DND-41 (cell line): ENCODE results near the gene JMJD1C.

Experiments used
- ATAC-seq: fragments of 200-7000 bp; cut with Tn5 transposase; 3 replicates; pipeline ENCODE4 v1.9.1; 2021; ENCODE audit warnings: low read depth; ENCODE audit not compliant: insufficient read depth
- DNase-seq: peaks from one replicate; pipeline ENCODE4 v3.0.0-alpha.2; 2020
- H2AFZ ChIP-seq: 2 replicates; pipeline ENCODE4 v1.6.0; 2012; ENCODE audit warnings: low read depth, low read length
- H3K27ac ChIP-seq: 2 replicates; pipeline ENCODE4 v1.5.1; 2012; ENCODE audit warnings: low read length, inconsistent platforms
- H3K27me3 ChIP-seq: fragments of 200-600 bp; sonication (generic); 2 replicates; pipeline ENCODE4 v1.6.0; 2012; ENCODE audit warnings: low read length, mild to moderate bottlenecking, inconsistent platforms; ENCODE audit not compliant: insufficient read depth, poor library complexity
- H3K36me3 ChIP-seq: 2 replicates; pipeline ENCODE4 v1.5.1; 2012; ENCODE audit warnings: low read length, inconsistent platforms; ENCODE audit not compliant: insufficient read depth
- H3K4me1 ChIP-seq: 2 replicates; pipeline ENCODE4 v1.5.1; 2012; ENCODE audit warnings: mild to moderate bottlenecking, low read length; ENCODE audit not compliant: insufficient read depth
- H3K4me2 ChIP-seq: 2 replicates; pipeline ENCODE4 v1.6.0; 2012; ENCODE audit warnings: mild to moderate bottlenecking, moderate library complexity, low read length, inconsistent platforms; ENCODE audit not compliant: insufficient read depth
- H3K4me3 ChIP-seq, 2 experiments: fragments of 200-600 bp in 1 of 2; shearing (Covaris generic) in 1 of 2; 2 replicates each; pipeline ENCODE4 v1.5.1; 2012 to 2016; ENCODE audit warnings: inconsistent platforms in 2 of 2, low read length in 2 of 2, mild to moderate bottlenecking in 2 of 2, low read depth in 1 of 2, moderate library complexity in 1 of 2
- H3K79me2 ChIP-seq: 2 replicates; pipeline ENCODE4 v1.6.0; 2012; ENCODE audit warnings: low read length, inconsistent platforms; ENCODE audit not compliant: insufficient read depth
- H3K9ac ChIP-seq: 2 replicates; pipeline ENCODE4 v1.6.0; 2012; ENCODE audit warnings: low read depth, mild to moderate bottlenecking, inconsistent platforms, low read length, moderate library complexity
- H3K9me3 ChIP-seq: 2 replicates; pipeline ENCODE4 v1.5.1; 2012; ENCODE audit warnings: low read length, moderate library complexity, mild to moderate bottlenecking, inconsistent platforms; ENCODE audit not compliant: insufficient read depth, severe bottlenecking
- H4K20me1 ChIP-seq: 2 replicates; pipeline ENCODE4 v1.6.0; 2012; ENCODE audit warnings: low read length; ENCODE audit not compliant: insufficient read depth
- EZH2 ChIP-seq: IDR thresholded peaks from 3 replicates; pipeline ENCODE4 v1.6.1; 2012; ENCODE audit warnings: borderline replicate concordance, low read depth, mild to moderate bottlenecking, moderate library complexity, low read length, inconsistent platforms; ENCODE audit not compliant: severe bottlenecking
- TF ChIP-seq, protein P1 (sequence below): IDR thresholded peaks from 2 replicates; pipeline ENCODE4 v1.5.1; 2012; ENCODE audit warnings: borderline replicate concordance, low read length, moderate library complexity, mild to moderate bottlenecking; ENCODE audit not compliant: poor library complexity, severe bottlenecking; ENCODE audit errors: extremely low read depth

The JMJD1C gene

DNA sequence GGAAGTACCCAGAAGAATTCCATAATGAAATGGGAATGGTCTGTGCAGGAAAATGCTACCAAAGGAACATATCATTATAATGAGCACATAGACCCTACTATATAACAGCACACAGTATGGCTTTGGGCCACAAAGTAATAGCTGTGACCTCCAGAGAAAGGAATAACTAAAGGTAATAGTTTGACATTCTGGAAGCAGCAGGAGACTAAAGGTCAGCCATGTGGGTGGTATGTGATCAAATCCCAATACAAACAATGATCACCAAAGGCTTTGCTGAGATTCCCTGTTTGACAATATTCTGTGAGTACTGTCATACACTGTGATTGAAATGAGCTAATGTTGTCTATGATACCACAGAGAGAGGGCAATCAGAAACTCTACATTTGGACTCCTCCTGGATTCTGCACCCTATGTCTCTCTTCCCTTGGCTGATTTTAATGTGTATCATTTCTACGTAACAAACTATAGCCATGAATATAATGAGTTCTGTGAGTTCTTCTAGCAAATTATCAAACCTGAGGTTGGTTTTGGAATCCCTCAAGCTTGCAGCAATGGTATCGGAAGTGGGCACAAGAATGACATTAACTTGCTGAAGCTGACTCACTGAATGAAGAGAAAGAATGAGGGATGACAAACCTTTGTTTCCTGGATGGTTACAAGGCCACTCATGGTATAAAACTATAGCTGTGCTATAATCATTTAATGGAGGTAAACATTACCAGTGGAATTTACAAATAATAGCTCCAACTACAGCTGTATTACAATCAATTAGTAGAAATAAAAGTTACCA lies 99.6 kb downstream of the JMJD1C start:
- no peaks in the 10 kb centered on the region for H3K36me3 ChIP-seq
- H3K27ac ChIP-seq, result no peak overlapping the region
- H3K4me2 ChIP-seq, result no peak overlapping the region
- H2AFZ ChIP-seq, result no peak overlapping the region
- TF ChIP-seq EZH2, result no peak
- TF ChIP-seq, protein P1, sequence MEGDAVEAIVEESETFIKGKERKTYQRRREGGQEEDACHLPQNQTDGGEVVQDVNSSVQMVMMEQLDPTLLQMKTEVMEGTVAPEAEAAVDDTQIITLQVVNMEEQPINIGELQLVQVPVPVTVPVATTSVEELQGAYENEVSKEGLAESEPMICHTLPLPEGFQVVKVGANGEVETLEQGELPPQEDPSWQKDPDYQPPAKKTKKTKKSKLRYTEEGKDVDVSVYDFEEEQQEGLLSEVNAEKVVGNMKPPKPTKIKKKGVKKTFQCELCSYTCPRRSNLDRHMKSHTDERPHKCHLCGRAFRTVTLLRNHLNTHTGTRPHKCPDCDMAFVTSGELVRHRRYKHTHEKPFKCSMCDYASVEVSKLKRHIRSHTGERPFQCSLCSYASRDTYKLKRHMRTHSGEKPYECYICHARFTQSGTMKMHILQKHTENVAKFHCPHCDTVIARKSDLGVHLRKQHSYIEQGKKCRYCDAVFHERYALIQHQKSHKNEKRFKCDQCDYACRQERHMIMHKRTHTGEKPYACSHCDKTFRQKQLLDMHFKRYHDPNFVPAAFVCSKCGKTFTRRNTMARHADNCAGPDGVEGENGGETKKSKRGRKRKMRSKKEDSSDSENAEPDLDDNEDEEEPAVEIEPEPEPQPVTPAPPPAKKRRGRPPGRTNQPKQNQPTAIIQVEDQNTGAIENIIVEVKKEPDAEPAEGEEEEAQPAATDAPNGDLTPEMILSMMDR, result no peak
- no peak overlapping the region for H3K4me3 ChIP-seq
- peaks cover 6% of the 10 kb centered on the region; the same call in 1 of the 2 replicates for H4K20me1 ChIP-seq
- no peak overlapping the region for H3K9ac ChIP-seq
- DNase-seq (no peak), ATAC-seq (no peak)
- no peaks in the 10 kb centered on the region for H3K27me3 ChIP-seq
- H3K9me3 ChIP-seq, result no peaks in the 10 kb centered on the region
- H3K4me1 ChIP-seq, result no peaks in the 10 kb centered on the region
- peaks cover 44% of the 10 kb centered on the region for H3K79me2 ChIP-seq

- no peak overlapping the region for H3K27ac ChIP-seq
- H3K27me3 ChIP-seq, result no peaks in the 10 kb centered on the region
- peaks cover 41% of the 10 kb centered on the region for H3K79me2 ChIP-seq
- H3K4me3 ChIP-seq, result no peak overlapping the region
- TF ChIP-seq, protein P1, result no peak
- TF ChIP-seq EZH2, result no peak
- peaks cover 6% of the 10 kb centered on the region; the same call in 1 of the 2 replicates for H4K20me1 ChIP-seq
- H3K9ac ChIP-seq, result no peak overlapping the region
- H3K9me3 ChIP-seq, result no peaks in the 10 kb centered on the region
- H3K4me1 ChIP-seq, result no peaks in the 10 kb centered on the region
- no peaks in the 10 kb centered on the region for H3K36me3 ChIP-seq
- H3K4me2 ChIP-seq, result no peak overlapping the region
- ATAC-seq (no peak), DNase-seq (no peak)
- H2AFZ ChIP-seq, result no peak overlapping the region
These were observed 100.9 kb downstream of the JMJD1C start for GRCh38 chr10:63364918-63365317.

DNA sequence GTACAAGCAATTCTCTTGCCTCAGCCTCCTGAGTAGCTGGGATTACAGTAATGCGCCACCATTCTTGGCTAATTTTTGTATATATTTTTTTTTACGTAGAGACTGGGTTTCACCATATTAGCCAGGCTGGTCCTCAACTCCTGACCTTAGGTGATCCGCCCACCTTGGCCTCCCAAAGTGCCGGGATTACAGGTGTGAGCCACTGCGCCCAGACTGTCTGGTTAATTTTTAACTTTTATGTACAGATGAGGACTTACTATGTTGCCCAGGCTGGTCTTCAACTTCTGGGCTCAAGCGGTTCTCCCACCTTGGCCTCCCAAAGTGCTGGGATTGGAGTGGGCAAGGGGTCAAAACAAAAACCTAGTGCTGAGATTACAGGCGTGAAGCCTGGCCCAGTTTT lies 101.8 kb downstream of the JMJD1C start:
- no peak overlapping the region for H2AFZ ChIP-seq
- no peak for DNase-seq
- H3K27ac ChIP-seq, result no peak overlapping the region
- no peak for TF ChIP-seq EZH2
- TF ChIP-seq, protein P1, result no peak
- no peak overlapping the region for H3K4me3 ChIP-seq
- H4K20me1 ChIP-seq, result peaks cover 6% of the 10 kb centered on the region; the same call in 1 of the 2 replicates
- H3K4me2 ChIP-seq, result no peak overlapping the region
- no peaks in the 10 kb centered on the region for H3K27me3 ChIP-seq
- H3K79me2 ChIP-seq, result peaks cover 41% of the 10 kb centered on the region
- ATAC-seq, result no peak
- H3K36me3 ChIP-seq, result no peaks in the 10 kb centered on the region
- no peaks in the 10 kb centered on the region for H3K9me3 ChIP-seq
- no peaks in the 10 kb centered on the region for H3K4me1 ChIP-seq
- no peak overlapping the region for H3K9ac ChIP-seq
